Measurements from ENCODE around the gene ADK. TPM values are rescaled to one million over a fixed set of nuclear protein-coding genes. Genes with fewer than 3 reads are reported as not detected.

The ADK gene
- total RNA-seq, 1 experiment from 2014 or later: 26.8 TPM

DNA sequence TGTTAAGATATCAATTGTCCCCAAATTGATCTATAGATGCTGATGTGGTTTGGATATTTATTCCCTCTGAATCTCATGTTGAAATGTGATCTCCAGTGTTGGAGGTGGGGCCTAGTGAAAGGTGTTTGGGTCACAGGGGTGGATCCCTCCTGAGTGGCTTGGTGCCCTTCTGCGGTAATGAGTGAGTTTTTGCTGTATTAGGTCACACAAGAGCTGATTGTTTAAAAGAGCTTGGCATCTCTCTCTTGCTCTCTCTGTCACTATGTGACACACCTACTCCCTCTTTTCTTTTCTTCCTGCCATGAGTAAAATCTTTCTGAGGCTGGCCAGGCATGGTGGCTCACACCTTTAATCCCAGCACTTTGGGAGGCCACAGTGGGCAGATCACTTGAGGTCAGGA is 577.2 kb downstream of the ADK start:
- Mint-ChIP-seq H3K4me1 (peaks cover 18 to 19% of the 10 kb centered on the region in 2 experiments), H3K4me3 (no peak overlapping the region), H3K9me3 (peaks cover 25 to 29% of the 10 kb centered on the region in 2 experiments), H3K27ac (no peak overlapping the region), H3K36me3 (ENCODE audit: insufficient read depth in 1 of 3, low read depth in 3 of 3) (peaks cover 11 to 37% (median 14%) of the 10 kb centered on the region in 3 experiments), H3K27me3 (ENCODE audit: low read depth) (peaks cover 1% of the 10 kb centered on the region; the same call in 1 of the 2 replicates)
- H2AK5ac ChIP-seq (ENCODE audit: insufficient read length, low read length): no peak overlapping the region
- H3K9ac ChIP-seq (ENCODE audit: extremely low read depth, insufficient read length, low read length): no peak overlapping the region
- H3K4me2 ChIP-seq (ENCODE audit: insufficient read depth, insufficient read length, low read length): no peak overlapping the region
- no peak overlapping the region for H3K4ac ChIP-seq (ENCODE audit: low read depth, low read length)
- no peak overlapping the region for H2BK120ac ChIP-seq (ENCODE audit: low read depth, low read length, poor library complexity, severe bottlenecking)
- H4K91ac ChIP-seq (ENCODE audit: insufficient read length, low read depth, low read length): no peak overlapping the region
- no peak overlapping the region for H3K18ac ChIP-seq (ENCODE audit: insufficient read length, low read depth, low read length)
- H3K14ac ChIP-seq (ENCODE audit: insufficient read depth, low read length): no peak overlapping the region
- no peak overlapping the region for H3K23ac ChIP-seq (ENCODE audit: insufficient read length, low read depth, low read length)
- no peak overlapping the region for H2BK20ac ChIP-seq (ENCODE audit: low read depth, low read length, poor library complexity, severe bottlenecking)
- H3K79me2 ChIP-seq (ENCODE audit: insufficient read depth, low read length): no peaks in the 10 kb centered on the region
- H4K8ac ChIP-seq (replicated peaks; ENCODE audit: insufficient read length, low read depth, low read length): no peak overlapping the region
- H3K27ac ChIP-seq (ENCODE audit: insufficient read length, low read depth, low read length): no peak overlapping the region
- H4K5ac ChIP-seq (ENCODE audit: insufficient read length, low read depth, low read length): no peak overlapping the region
- no peak overlapping the region for H2BK15ac ChIP-seq (ENCODE audit: low read depth, low read length)
- H3K56ac ChIP-seq (ENCODE audit: insufficient read length, low read depth, low read length): no peak overlapping the region
- no peak for TF ChIP-seq CTCF (conservative IDR thresholded peaks at IDR 0.05)
- no peak overlapping the region for H2BK5ac ChIP-seq (ENCODE audit: insufficient read length, low read length)
- no CpG with 5 or more reads among the region's 1 CpG for WGBS (ENCODE audit: extremely low coverage, insufficient read length, low lambda C conversion rate)
- no peaks in the 10 kb centered on the region for H3K9me3 ChIP-seq (ENCODE audit: control insufficient read depth, low read depth, low read length)
- no peak overlapping the region for H2BK12ac ChIP-seq (ENCODE audit: insufficient read length, low read depth, low read length)
- H3K4me1 ChIP-seq (ENCODE audit: insufficient read depth, low read length): peaks cover 2% of the 10 kb centered on the region; the same call in 1 of the 2 replicates
- H3K79me1 ChIP-seq (ENCODE audit: insufficient read depth, low read depth, low read length, poor library complexity, severe bottlenecking): no peaks in the 10 kb centered on the region
- H3K27me3 ChIP-seq (ENCODE audit: insufficient read depth, low read length): no peaks in the 10 kb centered on the region
- H3K23me2 ChIP-seq (ENCODE audit: insufficient read length, low read depth, low read length, poor library complexity, severe bottlenecking): no peaks in the 10 kb centered on the region
- H4K20me1 ChIP-seq (ENCODE audit: control insufficient read depth, insufficient read depth, insufficient read length): no peaks in the 10 kb centered on the region
- no peak overlapping the region for H2AFZ ChIP-seq (ENCODE audit: low read length)
- no peak overlapping the region for H3T11ph ChIP-seq (ENCODE audit: low read length)
- no peak for DNase-seq
